IMR-90 (cell line): ENCODE data around the gene CALHM3.

Experiments used
- BHLHE40 ChIP-seq: fragments of 150-350 bp; IDR thresholded peaks from 2 replicates; pipeline ENCODE4 v1.6.1; 2016; ENCODE audit warnings: mild to moderate bottlenecking, low read depth, low read length
- CEBPB ChIP-seq: IDR thresholded peaks from 2 replicates; pipeline ENCODE4 v1.6.1; 2012; ENCODE audit warnings: low read depth, low read length, improper control_type of control experiment
- CTCF ChIP-seq: conservative IDR thresholded peaks from 2 replicates; pipeline ENCODE4 v1.5.1; 2012; ENCODE audit warnings: mild to moderate bottlenecking, low read depth, low read length, improper control_type of control experiment
- ELK1 ChIP-seq: fragments of 150-350 bp; IDR thresholded peaks from 2 replicates; pipeline ENCODE4 v1.6.1; 2016; ENCODE audit warnings: low read depth, mild to moderate bottlenecking, low read length, moderate library complexity, borderline replicate concordance
- FOS ChIP-seq: fragments of 150-350 bp; IDR thresholded peaks from 2 replicates; pipeline ENCODE4 v1.6.1; 2016; ENCODE audit warnings: low read depth, low read length
- MAZ ChIP-seq: IDR thresholded peaks from 2 replicates; pipeline ENCODE4 v1.6.1; 2012; ENCODE audit warnings: low read depth, mild to moderate bottlenecking, low read length, improper control_type of control experiment, moderate library complexity, borderline replicate concordance
- MXI1 ChIP-seq: IDR thresholded peaks from 2 replicates; pipeline ENCODE4 v1.6.1; 2012; ENCODE audit warnings: low read depth, mild to moderate bottlenecking, low read length, moderate library complexity, borderline replicate concordance
- NFE2L2 ChIP-seq: fragments of 150-350 bp; IDR thresholded peaks from 2 replicates; pipeline ENCODE4 v1.6.1; 2016; ENCODE audit warnings: low read depth, mild to moderate bottlenecking, low read length
- POLR2A ChIP-seq: IDR thresholded peaks from 2 replicates; pipeline ENCODE4 v1.6.1; 2012; ENCODE audit warnings: mild to moderate bottlenecking, low read depth, low read length
- RAD21 ChIP-seq: IDR thresholded peaks from 2 replicates; pipeline ENCODE4 v1.6.1; 2012; ENCODE audit warnings: low read length, improper control_type of control experiment
- SMC3 ChIP-seq: fragments of 150-350 bp; IDR thresholded peaks from 2 replicates; pipeline ENCODE4 v1.6.1; 2016; ENCODE audit warnings: low read depth, mild to moderate bottlenecking, antibody characterized with exemption, low read length, moderate library complexity
- USF2 ChIP-seq: fragments of 150-350 bp; IDR thresholded peaks from 2 replicates; pipeline ENCODE4 v1.6.1; 2017; ENCODE audit warnings: mild to moderate bottlenecking, antibody characterized with exemption, low read length, low read depth

DNA sequence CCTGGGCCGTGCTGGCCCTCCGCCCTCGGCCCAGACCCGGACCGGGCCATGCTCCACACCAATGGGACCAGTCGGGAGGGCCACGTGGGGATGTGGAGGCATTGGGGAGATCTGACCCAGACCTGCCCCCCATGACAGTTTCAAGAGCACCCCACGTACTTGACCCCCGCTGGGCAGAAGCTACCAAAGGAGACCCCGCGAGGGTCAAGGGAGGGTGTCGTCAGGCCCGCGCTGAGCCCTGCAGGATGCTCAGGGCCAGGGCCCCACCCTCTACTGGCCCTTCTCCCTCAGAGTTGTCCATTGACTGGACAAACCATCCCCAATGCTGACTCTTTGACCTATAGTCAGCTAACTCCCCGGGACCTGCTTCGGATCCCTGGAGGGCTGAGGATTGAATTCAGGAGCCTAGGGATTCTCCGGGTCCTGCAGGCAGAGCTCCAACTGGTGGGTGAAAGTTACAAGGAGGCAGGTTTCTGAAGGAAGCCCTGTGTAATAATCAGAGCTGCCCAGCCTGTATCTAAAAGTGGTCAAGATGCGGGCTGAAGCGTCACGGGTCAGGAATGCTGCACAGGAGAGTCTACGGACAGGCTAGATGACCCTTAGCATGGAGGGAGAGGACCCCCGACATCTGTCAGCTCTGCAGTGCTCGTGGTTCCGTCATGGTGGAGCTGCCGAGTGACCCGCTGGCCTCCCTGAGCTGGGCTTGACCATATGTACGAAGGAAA lies 26.4 kb downstream of the CALHM3 start:
- TF ChIP-seq USF2 (no peak), CTCF (no peak), BHLHE40 (no peak), RAD21 (no peak), POLR2A (no peak), FOS (no peak), CEBPB (no peak), MXI1 (no peak), NFE2L2 (no peak), SMC3 (no peak), MAZ (no peak), ELK1 (no peak)
